Esophagus muscularis mucosa (tissue), 3 donors: ENCODE results near the gene MLLT11.

ENCODE experiments used
- POLR2A ChIP-seq: fragments of 450-650 bp; IDR thresholded peaks from one replicate; pipeline ENCODE4 v1.6.1; 2017; ENCODE audit warnings: antibody characterized with exemption, moderate library complexity, mild to moderate bottlenecking, low read depth
- POLR2AphosphoS5 ChIP-seq, 2 donors: sonication (generic); formaldehyde crosslinking; IDR thresholded peaks; one replicate each; pipeline ENCODE4 v1.6.1; 2017; ENCODE audit warnings: antibody characterized with exemption in 2 of 2
- TF ChIP-seq, protein P1 (sequence below), 3 experiments: fragments of 200-600 bp in 2 of 3; fragments of 450-650 bp in 1 of 3; sonication (generic) in 2 of 3; IDR thresholded peaks; one replicate each; pipeline ENCODE4 v1.5.1; 2017 to 2019; ENCODE audit warnings: antibody characterized with exemption in 3 of 3, mild to moderate bottlenecking in 2 of 3, moderate library complexity in 1 of 3

DNA sequence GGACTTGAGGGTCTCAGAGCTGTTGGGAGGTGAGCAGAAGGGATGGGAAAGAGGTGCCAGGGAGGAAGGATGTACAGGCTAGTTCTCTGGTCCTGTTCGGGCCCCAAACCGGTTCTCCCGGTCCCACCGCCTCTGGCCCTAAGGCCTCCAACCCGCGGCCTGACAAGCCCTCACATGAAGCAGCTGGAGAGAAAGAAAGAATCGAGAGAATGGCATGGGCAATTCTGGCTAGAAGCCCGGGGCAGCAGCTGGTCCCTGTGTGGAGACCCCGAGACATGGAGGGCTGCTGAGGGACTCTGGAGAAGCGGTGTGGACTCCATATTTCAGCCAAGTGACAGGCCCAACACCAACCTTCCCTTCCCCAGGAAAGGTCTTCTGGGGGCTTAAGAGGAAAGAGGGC lies 1.5 kb upstream of the MLLT11 start:
- no peak for TF ChIP-seq POLR2A
- TF ChIP-seq, protein P1, sequence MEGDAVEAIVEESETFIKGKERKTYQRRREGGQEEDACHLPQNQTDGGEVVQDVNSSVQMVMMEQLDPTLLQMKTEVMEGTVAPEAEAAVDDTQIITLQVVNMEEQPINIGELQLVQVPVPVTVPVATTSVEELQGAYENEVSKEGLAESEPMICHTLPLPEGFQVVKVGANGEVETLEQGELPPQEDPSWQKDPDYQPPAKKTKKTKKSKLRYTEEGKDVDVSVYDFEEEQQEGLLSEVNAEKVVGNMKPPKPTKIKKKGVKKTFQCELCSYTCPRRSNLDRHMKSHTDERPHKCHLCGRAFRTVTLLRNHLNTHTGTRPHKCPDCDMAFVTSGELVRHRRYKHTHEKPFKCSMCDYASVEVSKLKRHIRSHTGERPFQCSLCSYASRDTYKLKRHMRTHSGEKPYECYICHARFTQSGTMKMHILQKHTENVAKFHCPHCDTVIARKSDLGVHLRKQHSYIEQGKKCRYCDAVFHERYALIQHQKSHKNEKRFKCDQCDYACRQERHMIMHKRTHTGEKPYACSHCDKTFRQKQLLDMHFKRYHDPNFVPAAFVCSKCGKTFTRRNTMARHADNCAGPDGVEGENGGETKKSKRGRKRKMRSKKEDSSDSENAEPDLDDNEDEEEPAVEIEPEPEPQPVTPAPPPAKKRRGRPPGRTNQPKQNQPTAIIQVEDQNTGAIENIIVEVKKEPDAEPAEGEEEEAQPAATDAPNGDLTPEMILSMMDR (IDR thresholded peaks at IDR 0.05) = no peak
- no peak for TF ChIP-seq POLR2AphosphoS5 (IDR thresholded peaks at IDR 0.05)
